ENCODE data around the gene CYSRT1.

DNA sequence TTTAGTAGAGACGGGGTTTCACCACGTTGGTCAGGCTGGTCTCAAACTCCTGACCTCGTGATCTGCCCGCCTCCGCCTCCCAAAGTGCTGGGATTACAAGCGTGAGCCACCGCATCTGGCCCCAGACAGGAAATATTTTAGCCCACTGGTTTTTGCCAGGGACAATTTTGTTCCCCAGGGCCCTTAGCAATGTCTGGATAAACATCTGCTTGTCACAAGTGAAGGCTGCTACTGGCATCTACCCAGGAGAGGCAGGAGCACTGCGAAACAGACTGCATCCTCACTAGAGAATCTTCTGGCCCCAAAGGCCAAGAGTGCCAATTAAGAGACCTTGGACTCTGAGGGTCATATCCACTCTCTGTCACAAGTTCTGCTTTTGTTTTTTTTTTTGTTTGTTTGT lies 22.0 kb upstream of the CYSRT1 start:
- TF ChIP-seq, protein P1, sequence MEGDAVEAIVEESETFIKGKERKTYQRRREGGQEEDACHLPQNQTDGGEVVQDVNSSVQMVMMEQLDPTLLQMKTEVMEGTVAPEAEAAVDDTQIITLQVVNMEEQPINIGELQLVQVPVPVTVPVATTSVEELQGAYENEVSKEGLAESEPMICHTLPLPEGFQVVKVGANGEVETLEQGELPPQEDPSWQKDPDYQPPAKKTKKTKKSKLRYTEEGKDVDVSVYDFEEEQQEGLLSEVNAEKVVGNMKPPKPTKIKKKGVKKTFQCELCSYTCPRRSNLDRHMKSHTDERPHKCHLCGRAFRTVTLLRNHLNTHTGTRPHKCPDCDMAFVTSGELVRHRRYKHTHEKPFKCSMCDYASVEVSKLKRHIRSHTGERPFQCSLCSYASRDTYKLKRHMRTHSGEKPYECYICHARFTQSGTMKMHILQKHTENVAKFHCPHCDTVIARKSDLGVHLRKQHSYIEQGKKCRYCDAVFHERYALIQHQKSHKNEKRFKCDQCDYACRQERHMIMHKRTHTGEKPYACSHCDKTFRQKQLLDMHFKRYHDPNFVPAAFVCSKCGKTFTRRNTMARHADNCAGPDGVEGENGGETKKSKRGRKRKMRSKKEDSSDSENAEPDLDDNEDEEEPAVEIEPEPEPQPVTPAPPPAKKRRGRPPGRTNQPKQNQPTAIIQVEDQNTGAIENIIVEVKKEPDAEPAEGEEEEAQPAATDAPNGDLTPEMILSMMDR (IDR thresholded peaks at IDR 0.05): no peak
- TF ChIP-seq POLR2A (IDR thresholded peaks at IDR 0.05) (no peak), EP300 (IDR thresholded peaks at IDR 0.05) (no peak)
